OCI-LY3 (cell line): ENCODE results near the gene TMEM132C.

Source experiments
- CTCF ChIP-seq: fragments of 200-600, 300-600 bp; sonication (generic); IDR thresholded peaks from 2 replicates; pipeline ENCODE4 v1.5.1; 2014; ENCODE audit warnings: antibody characterized with exemption, low read length, low read depth
- EZH2phosphoT487 ChIP-seq: fragments of 200-600 bp; shearing (Covaris generic); IDR thresholded peaks from 2 replicates; pipeline ENCODE4 v1.6.1; 2018; ENCODE audit warnings: antibody characterized with exemption, mixed run types, low read depth

- TF ChIP-seq CTCF (no peak), EZH2phosphoT487 (no peak)
These were observed 255.0 kb downstream of the TMEM132C start for GRCh38 chr12:128521981-128522380.
